Rectal smooth muscle tissue (tissue), 1 donor: ENCODE data around the gene GATM.

Experiments
- H3K27ac ChIP-seq: one replicate; pipeline ENCODE4 v1.7.0; 2013; ENCODE audit warnings: low read depth, low read length, inconsistent platforms
- H3K27me3 ChIP-seq: one replicate; pipeline ENCODE4 v1.7.0; 2013; ENCODE audit warnings: low read length; ENCODE audit not compliant: control insufficient read depth, insufficient read depth
- H3K36me3 ChIP-seq: one replicate; pipeline ENCODE4 v1.7.0; 2013; ENCODE audit warnings: low read length; ENCODE audit not compliant: control insufficient read depth, insufficient read depth
- H3K4me1 ChIP-seq: one replicate; pipeline ENCODE4 v1.7.0; 2013; ENCODE audit warnings: low read length; ENCODE audit not compliant: control insufficient read depth, insufficient read depth
- H3K4me3 ChIP-seq: one replicate; pipeline ENCODE4 v1.7.0; 2013; ENCODE audit warnings: low read length
- H3K9ac ChIP-seq: one replicate; pipeline ENCODE4 v1.7.0; 2013; ENCODE audit warnings: low read length

The GATM gene

DNA sequence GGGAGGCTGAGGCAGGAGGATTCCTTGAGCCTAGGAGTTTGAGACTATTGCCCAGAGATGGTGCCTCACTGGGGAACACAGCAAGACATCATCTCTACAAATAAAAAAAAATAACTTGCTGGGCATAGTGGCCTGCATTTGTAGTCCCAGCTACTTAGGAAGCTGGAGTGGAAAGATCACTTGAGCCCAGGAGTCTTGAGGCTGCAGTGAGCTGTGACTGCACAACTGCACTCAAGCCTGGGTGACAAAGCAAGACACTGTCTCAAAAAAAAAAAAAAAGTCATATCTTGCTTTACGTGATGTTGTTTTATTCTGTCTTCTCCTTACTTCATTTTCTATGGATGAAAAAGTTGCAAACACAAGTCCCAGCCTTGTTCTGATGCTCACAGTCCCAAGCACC is 14.1 kb downstream of the GATM start:
- H3K27ac ChIP-seq, result no peak overlapping the region
- H3K9ac ChIP-seq, result no peak overlapping the region
- no peaks in the 10 kb centered on the region for H3K27me3 ChIP-seq
- no peaks in the 10 kb centered on the region for H3K4me1 ChIP-seq
- H3K4me3 ChIP-seq, result no peak overlapping the region
- peaks cover 9% of the 10 kb centered on the region for H3K36me3 ChIP-seq

DNA sequence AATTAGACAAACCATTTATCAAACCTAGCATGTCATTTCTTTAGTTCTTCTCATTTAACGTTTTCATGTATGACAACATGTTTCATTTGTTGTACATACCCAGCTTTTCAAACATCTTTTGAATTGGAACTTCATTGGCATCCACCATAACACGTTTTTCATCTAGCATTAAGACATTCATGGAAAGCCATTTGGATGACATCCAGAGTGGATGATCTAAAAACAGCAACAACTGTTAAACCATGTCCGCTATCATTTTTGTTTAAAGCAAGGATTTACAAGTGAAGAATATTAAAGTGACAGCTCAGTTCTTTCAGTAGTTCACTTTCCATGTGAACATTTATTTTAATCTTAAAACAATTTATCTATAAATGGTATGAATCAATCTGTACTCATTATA is 14.5 kb downstream of the GATM start:
- H3K9ac ChIP-seq, result no peak overlapping the region
- no peaks in the 10 kb centered on the region for H3K27me3 ChIP-seq
- H3K4me3 ChIP-seq, result no peak overlapping the region
- H3K36me3 ChIP-seq, result peaks cover 9% of the 10 kb centered on the region
- no peaks in the 10 kb centered on the region for H3K4me1 ChIP-seq
- no peak overlapping the region for H3K27ac ChIP-seq

DNA sequence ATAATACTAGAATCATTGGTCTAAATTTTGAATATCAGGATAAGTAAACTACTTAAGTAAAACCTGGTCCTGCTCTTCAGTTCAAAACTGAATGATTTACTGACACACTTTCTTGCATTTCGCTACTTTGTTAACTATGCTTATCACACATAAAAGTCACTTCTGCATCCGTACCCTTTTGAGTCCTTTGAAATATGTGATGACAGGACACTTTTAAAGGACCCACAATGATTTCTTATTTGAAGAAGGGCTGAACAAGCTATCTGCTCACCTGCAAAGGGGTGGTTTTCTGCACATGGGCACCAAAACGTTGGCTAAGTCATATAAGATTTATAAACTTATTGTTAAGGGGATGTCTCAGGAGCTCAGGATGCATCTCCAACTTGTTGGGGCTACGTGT is 15.0 kb downstream of the GATM start:
- no peak overlapping the region for H3K27ac ChIP-seq
- no peaks in the 10 kb centered on the region for H3K4me1 ChIP-seq
- no peaks in the 10 kb centered on the region for H3K27me3 ChIP-seq
- no peak overlapping the region for H3K9ac ChIP-seq
- peaks cover 9% of the 10 kb centered on the region for H3K36me3 ChIP-seq
- H3K4me3 ChIP-seq, result no peak overlapping the region

GRCh38 chr15:45362419-45362818 is 15.9 kb downstream of the GATM start:
- Histone ChIP-seq H3K4me3 (no peak overlapping the region), H3K4me1 (no peaks in the 10 kb centered on the region), H3K27me3 (no peaks in the 10 kb centered on the region), H3K27ac (no peak overlapping the region), H3K9ac (no peak overlapping the region), H3K36me3 (peaks cover 9% of the 10 kb centered on the region)

- peaks cover 9% of the 10 kb centered on the region for H3K36me3 ChIP-seq
- no peaks in the 10 kb centered on the region for H3K4me1 ChIP-seq
- no peak overlapping the region for H3K27ac ChIP-seq
- no peaks in the 10 kb centered on the region for H3K27me3 ChIP-seq
- H3K9ac ChIP-seq, result no peak overlapping the region
- H3K4me3 ChIP-seq, result no peak overlapping the region
Measured at GRCh38 chr15:45361878-45362277, 16.5 kb downstream of the GATM start.

- H3K36me3 ChIP-seq, result no peaks in the 10 kb centered on the region
- no peaks in the 10 kb centered on the region for H3K4me1 ChIP-seq
- no peaks in the 10 kb centered on the region for H3K27me3 ChIP-seq
- no peak overlapping the region for H3K27ac ChIP-seq
- H3K9ac ChIP-seq, result no peak overlapping the region
- H3K4me3 ChIP-seq, result no peak overlapping the region
Measured at GRCh38 chr15:45355860-45356259, 22.5 kb downstream of the GATM start.

GRCh38 chr15:45354711-45355110 is 23.6 kb downstream of the GATM start:
- H3K27me3 ChIP-seq, result no peaks in the 10 kb centered on the region
- no peaks in the 10 kb centered on the region for H3K36me3 ChIP-seq
- no peaks in the 10 kb centered on the region for H3K4me1 ChIP-seq
- H3K27ac ChIP-seq, result no peak overlapping the region
- no peak overlapping the region for H3K4me3 ChIP-seq
- no peak overlapping the region for H3K9ac ChIP-seq

DNA sequence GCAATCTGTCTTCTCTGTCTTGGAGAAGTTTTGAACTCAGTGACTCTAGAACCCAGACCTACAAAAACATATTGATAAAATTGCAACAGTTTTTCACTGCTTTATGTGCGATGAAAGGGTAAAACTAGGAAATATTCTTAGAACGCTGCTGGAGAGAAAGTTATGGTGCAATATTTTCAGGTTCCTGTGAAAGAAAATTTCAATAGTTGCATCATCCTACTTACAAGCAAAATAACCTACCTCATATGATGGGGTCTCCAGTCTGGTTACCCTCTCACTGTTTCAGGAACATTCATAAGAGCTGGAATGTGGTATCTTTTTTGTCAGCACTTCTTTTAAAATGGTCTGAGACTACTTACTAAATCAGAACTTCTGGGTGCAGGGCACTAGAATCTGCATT is 27.1 kb downstream of the GATM start:
- Histone ChIP-seq H3K36me3 (no peaks in the 10 kb centered on the region), H3K27me3 (no peaks in the 10 kb centered on the region), H3K4me1 (no peaks in the 10 kb centered on the region), H3K9ac (no peak overlapping the region), H3K4me3 (no peak overlapping the region), H3K27ac (no peak overlapping the region)

DNA sequence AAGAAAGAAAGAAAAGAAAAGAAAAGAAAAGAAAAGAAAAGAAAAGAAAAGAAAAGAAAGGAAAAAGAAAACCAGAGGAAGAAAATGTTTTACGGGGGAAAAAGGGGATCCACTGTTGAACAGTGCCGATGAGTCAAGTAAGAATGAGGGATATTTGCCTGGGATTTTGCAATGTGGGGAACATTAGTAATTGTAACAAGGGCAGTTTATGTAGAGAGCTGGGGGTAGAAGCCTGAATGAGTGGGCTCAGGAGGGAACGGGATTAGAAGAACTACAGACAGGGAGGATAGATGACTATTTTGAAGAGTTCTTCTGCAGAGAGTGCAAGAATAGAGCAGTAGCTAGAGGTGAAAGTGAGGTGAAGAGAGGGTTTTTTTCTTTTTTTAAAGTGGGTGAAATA is 28.7 kb downstream of the GATM start:
- no peaks in the 10 kb centered on the region for H3K4me1 ChIP-seq
- no peak overlapping the region for H3K9ac ChIP-seq
- H3K36me3 ChIP-seq, result no peaks in the 10 kb centered on the region
- H3K4me3 ChIP-seq, result no peak overlapping the region
- no peak overlapping the region for H3K27ac ChIP-seq
- no peaks in the 10 kb centered on the region for H3K27me3 ChIP-seq

DNA sequence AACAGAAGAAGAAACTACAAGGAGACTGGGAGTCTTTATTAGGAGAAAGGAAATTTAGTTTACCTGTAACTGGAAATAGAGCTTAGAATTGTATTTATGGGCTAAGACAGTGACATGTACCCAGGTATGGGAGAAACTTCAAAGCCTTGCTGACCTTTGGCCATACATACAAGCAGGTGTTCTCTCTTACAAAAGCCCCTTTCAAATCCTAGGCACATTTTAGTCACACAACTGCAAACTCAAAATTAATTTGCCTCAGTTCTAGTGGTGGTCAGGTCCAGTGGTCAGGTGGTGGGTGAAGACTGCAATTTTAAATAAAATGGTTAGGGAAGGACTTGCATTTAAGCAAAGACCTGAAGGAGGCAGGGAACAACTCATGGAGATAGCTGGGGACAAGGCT is 30.4 kb downstream of the GATM start:
- no peaks in the 10 kb centered on the region for H3K36me3 ChIP-seq
- no peak overlapping the region for H3K9ac ChIP-seq
- no peaks in the 10 kb centered on the region for H3K27me3 ChIP-seq
- no peak overlapping the region for H3K27ac ChIP-seq
- no peaks in the 10 kb centered on the region for H3K4me1 ChIP-seq
- H3K4me3 ChIP-seq, result no peak overlapping the region

DNA sequence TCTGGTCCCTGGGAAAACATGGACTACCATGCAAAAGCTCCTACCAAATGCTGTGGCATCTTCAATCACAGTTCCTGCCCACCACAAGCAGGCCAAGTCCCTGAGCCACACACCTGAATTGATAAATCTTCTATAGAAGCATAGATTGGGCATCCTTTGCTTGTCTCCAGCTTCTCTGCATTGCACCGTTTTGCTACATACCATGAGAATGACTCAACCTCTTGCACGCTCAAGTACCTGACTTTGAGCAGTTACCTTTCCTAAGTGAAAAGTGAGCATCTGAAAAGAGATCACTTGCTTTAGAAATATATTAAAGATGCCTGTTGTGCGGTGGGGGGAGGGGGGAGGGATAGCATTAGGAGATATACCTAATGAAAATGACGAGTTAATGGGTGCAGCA is 31.3 kb downstream of the GATM start:
- Histone ChIP-seq H3K27ac (no peak overlapping the region), H3K36me3 (no peaks in the 10 kb centered on the region), H3K4me3 (no peak overlapping the region), H3K4me1 (no peaks in the 10 kb centered on the region), H3K9ac (no peak overlapping the region), H3K27me3 (no peaks in the 10 kb centered on the region)

- no peaks in the 10 kb centered on the region for H3K36me3 ChIP-seq
- H3K4me1 ChIP-seq, result no peaks in the 10 kb centered on the region
- no peak overlapping the region for H3K27ac ChIP-seq
- H3K27me3 ChIP-seq, result no peaks in the 10 kb centered on the region
- H3K9ac ChIP-seq, result no peak overlapping the region
- H3K4me3 ChIP-seq, result no peak overlapping the region
Measured at GRCh38 chr15:45346381-45346780, 32.0 kb downstream of the GATM start.

DNA sequence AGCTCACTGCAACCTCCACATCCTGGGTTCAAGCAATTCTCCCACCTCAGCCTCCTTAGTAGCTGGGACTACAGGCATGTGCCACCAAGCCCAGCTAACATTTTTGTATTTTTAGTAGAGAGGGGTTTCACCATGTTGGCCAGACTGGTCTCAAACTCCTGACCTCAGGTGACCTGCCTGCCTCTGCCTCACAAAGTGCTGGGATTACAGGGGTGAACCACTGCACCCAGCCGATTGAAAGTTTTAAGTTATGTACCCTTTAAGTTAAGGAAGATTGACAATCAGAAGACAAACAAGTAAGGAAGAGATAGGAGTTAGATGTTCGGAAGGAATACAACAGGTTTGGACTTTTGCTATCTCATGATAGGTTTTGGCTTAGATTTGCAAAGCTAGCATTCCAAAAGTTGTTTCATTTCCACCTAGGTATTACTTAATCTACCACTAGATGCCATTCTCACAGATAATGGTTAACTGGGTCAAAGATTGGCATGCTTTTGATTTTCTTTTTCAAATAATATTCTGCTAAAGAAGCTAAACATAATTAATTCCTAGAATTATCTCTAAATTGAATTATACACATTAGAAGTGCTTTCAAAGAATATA is 35.0 kb downstream of the GATM start:
- Histone ChIP-seq H3K27me3 (no peaks in the 10 kb centered on the region), H3K36me3 (no peaks in the 10 kb centered on the region), H3K4me3 (no peak overlapping the region), H3K27ac (no peak overlapping the region), H3K4me1 (no peaks in the 10 kb centered on the region), H3K9ac (no peak overlapping the region)
